Endothelial cell of umbilical vein (primary cell): Measurements from ENCODE around the gene CA11. TPM values are rescaled to one million over a fixed set of nuclear protein-coding genes. Genes with fewer than 3 reads are reported as not detected.

ENCODE experiments used
- BruUV-seq: library from RNA; stranded (reverse); fragments of 400-500 nt; replicated peaks from 2 replicates; lab custom pipeline; 2021; lab: Mats Ljungman, UMichigan
- CTCF ChIA-PET: fragments of 300-600, 350-600 bp; sonication (Branson Sonifier 250); formaldehyde crosslinking; loops from one replicate; lab custom pipeline; 2021; ENCODE audit warnings: antibody characterized with exemption, inconsistent platforms; lab: Charles Lee
- POLR2A ChIA-PET: fragments of 300-600, 350-600 bp; sonication (Branson Sonifier 250); formaldehyde crosslinking; loops from one replicate; lab custom pipeline; 2021; ENCODE audit warnings: antibody characterized with exemption, inconsistent platforms; lab: Charles Lee
- DNase-seq: peaks from one replicate; pipeline ENCODE4 v3.0.0-alpha.2; 2011; ENCODE audit warnings: low read depth, low spot score
- FAIRE-seq: peaks from 2 replicates; lab custom pipeline; 2011; peaks lifted over from hg19 to GRCh38; lab: Jason Lieb, UNC
- H2AFZ ChIP-seq: 2 replicates; pipeline ENCODE4 v1.6.0; 2012; ENCODE audit warnings: low read depth, low read length, control low read depth, inconsistent platforms
- H3K27ac ChIP-seq: 2 replicates; pipeline ENCODE4 v1.5.1; 2011; ENCODE audit warnings: low read depth, mild to moderate bottlenecking, control low read depth, low read length, moderate library complexity; ENCODE audit not compliant: insufficient read depth
- H3K27me3 ChIP-seq, 2 experiments: 2 replicates each; pipeline versions ENCODE4 v1.6.0 to v1.6.1; 2011; ENCODE audit warnings: low read length in 2 of 2, mixed read lengths in 1 of 2; ENCODE audit not compliant: control insufficient read depth in 2 of 2, insufficient read depth in 2 of 2
- H3K36me3 ChIP-seq, 2 experiments: 2 replicates in 1 of 2; 3 replicates in 1 of 2; pipeline ENCODE4 v1.5.1; 2011; ENCODE audit warnings: low read length in 2 of 2, mild to moderate bottlenecking in 1 of 2, moderate library complexity in 1 of 2; ENCODE audit not compliant: control insufficient read depth in 2 of 2, insufficient read depth in 2 of 2; ENCODE audit errors: extremely low read depth in 1 of 2
- H3K4me1 ChIP-seq: 3 replicates; pipeline ENCODE4 v1.5.1; 2011; ENCODE audit warnings: mild to moderate bottlenecking, low read length; ENCODE audit not compliant: control insufficient read depth, insufficient read depth; ENCODE audit errors: extremely low read depth
- H3K4me2 ChIP-seq: 2 replicates; pipeline ENCODE4 v1.6.1; 2011; ENCODE audit warnings: low read length, control low read depth, mixed read lengths; ENCODE audit not compliant: insufficient read depth
- H3K4me3 ChIP-seq, 3 experiments: fragments of 200-600 bp in 1 of 3; sonication (generic), shearing (Covaris generic) in 1 of 3; replicated peaks in 1 of 3; 2 replicates each; pipeline ENCODE4 v1.5.1; 2011 to 2016; ENCODE audit warnings: control low read depth in 3 of 3, low read length in 3 of 3, mild to moderate bottlenecking in 2 of 3, inconsistent platforms in 1 of 3, low read depth in 1 of 3, moderate library complexity in 1 of 3; ENCODE audit not compliant: insufficient read depth in 1 of 3
- H3K79me2 ChIP-seq: 2 replicates; pipeline ENCODE4 v1.6.0; 2012; ENCODE audit warnings: low read length, inconsistent platforms; ENCODE audit not compliant: control insufficient read depth, insufficient read depth
- H3K9ac ChIP-seq: replicated peaks from 2 replicates; pipeline ENCODE3; 2011; ENCODE audit warnings: low read length, control low read depth; ENCODE audit not compliant: insufficient read depth; ENCODE audit errors: extremely low read depth
- H3K9me1 ChIP-seq: replicated peaks from 3 replicates; pipeline ENCODE4 v1.6.0; 2011; ENCODE audit warnings: mild to moderate bottlenecking, low read length; ENCODE audit not compliant: control insufficient read depth, insufficient read depth; ENCODE audit errors: extremely low read depth
- H3K9me3 ChIP-seq: replicated peaks from 2 replicates; pipeline ENCODE4 v1.5.1; 2012; ENCODE audit warnings: low read length, inconsistent platforms; ENCODE audit not compliant: control insufficient read depth, insufficient read depth
- H4K20me1 ChIP-seq: replicated peaks from 2 replicates; pipeline ENCODE3; 2011; ENCODE audit warnings: mild to moderate bottlenecking, low read length; ENCODE audit not compliant: control insufficient read depth, insufficient read depth; ENCODE audit errors: extremely low read depth
- GATA2 ChIP-seq: IDR thresholded peaks from 2 replicates; pipeline ENCODE4 v1.7.0; 2011; ENCODE audit warnings: low read depth, mild to moderate bottlenecking, moderate library complexity, mixed read lengths, low read length; ENCODE audit not compliant: insufficient read length, insufficient read depth
- JUN ChIP-seq: IDR thresholded peaks from 2 replicates; pipeline ENCODE4 v1.6.1; 2011; ENCODE audit warnings: borderline replicate concordance, low read depth; ENCODE audit not compliant: insufficient read length, insufficient read depth
- MAX ChIP-seq: IDR thresholded peaks from 2 replicates; pipeline ENCODE4 v1.6.1; 2011; ENCODE audit not compliant: insufficient read depth, insufficient read length
- MYC ChIP-seq: IDR thresholded peaks from one replicate; pipeline ENCODE4 v1.6.1; 2011; ENCODE audit warnings: mild to moderate bottlenecking, low read depth, low read length
- POLR2A ChIP-seq: IDR thresholded peaks from 2 replicates; pipeline ENCODE4 v1.6.1; 2012; ENCODE audit warnings: low read depth, mild to moderate bottlenecking, control low read depth, low read length
- POLR2AphosphoS5 ChIP-seq: IDR thresholded peaks from 2 replicates; pipeline ENCODE4 v1.6.1; 2012; ENCODE audit warnings: low read depth, mild to moderate bottlenecking, control low read depth, low read length, moderate library complexity; ENCODE audit not compliant: insufficient read depth
- dilution Hi-C: fragments of 300-500 bp; cut with MboI; formaldehyde crosslinking; loops from one replicate; pipeline ENCODE4 v1.15.0; 2019; ENCODE audit warnings: low sequenced_read_pairs; ENCODE audit not compliant: extremely low pct_ligation_motif_present
- intact Hi-C: fragments of 100-400 bp; cut with micrococcal nuclease; formaldehyde crosslinking; loops from one replicate; pipeline ENCODE4 v1.10.0; 2022
- polyA plus RNA-seq, 4 experiments: library from polyadenylated mRNA; depleted of rRNA in 3 of 4; stranded (reverse) in 3 of 4; unstranded in 1 of 4; fragments of >200 nt; gene quantifications; 2 replicates each; pipeline versions ENCODE4 v1.2.1 to v1.2.3, GENCODE V29; 2011 to 2012; ENCODE audit warnings: missing spikeins in 1 of 4
- total RNA-seq: library from RNA; stranded (reverse); gene quantifications from 2 replicates; pipeline ENCODE4 v1.2.3, GENCODE V29; 2021

Gene CA11
- total and polyA plus RNA-seq, 2 donors (not counting 3 experiments of a cell fraction or from before 2014, with no cell fraction given) = 2.8 to 4.7 TPM

GRCh38 chr19:48619692-48620585 is 26.0 kb downstream of the CA11 start:
- POLR2A ChIA-PET = interaction anchor here (0.5 to 1.6 kb wide), 11 partner anchors 10 to 374 kb away, joined by 3 to 15 read pairs (median 4); partner anchors contain the start of genes GYS1 and RUVBL2
- H3K27ac ChIP-seq = peak overlapping the region; percentile 81
- H3K9ac ChIP-seq = peak overlapping the region; percentile 91
- intact Hi-C loops = loop anchor here (1.0 kb wide), 1 partner anchor 17 kb away; the partner anchor contains the start of gene DBP
- FAIRE-seq = peak; percentile 66
- H3K9me3 ChIP-seq = no peaks in the 10 kb centered on the region
- peak overlapping the region; percentile 95 for H3K4me2 ChIP-seq
- BruUV-seq = TSS peak; percentile 65
- no peaks in the 10 kb centered on the region for H3K27me3 ChIP-seq
- peak overlapping the region; percentile 56 to 87 (median 70) for H3K4me3 ChIP-seq
- peaks cover 19 to 24% of the 10 kb centered on the region in 2 experiments for H3K36me3 ChIP-seq
- CTCF ChIA-PET = interaction anchor here (0.9 to 2.7 kb wide), 4 partner anchors 10 to 26 kb away, joined by 3 to 12 read pairs (median 7); no protein-coding TSS in a partner anchor
- DNase-seq = no peak
- TF ChIP-seq MYC (no peak), GATA2 (no peak), JUN (no peak), POLR2AphosphoS5 (no peak), MAX (no peak), POLR2A (no peak)
- peak overlapping the region; percentile 81 for H2AFZ ChIP-seq
- dilution Hi-C loops = no loop called here
- H3K79me2 ChIP-seq = peaks cover 38% of the 10 kb centered on the region
- H4K20me1 ChIP-seq = no peaks in the 10 kb centered on the region
- H3K4me1 ChIP-seq = peaks cover 31% of the 10 kb centered on the region
- H3K9me1 ChIP-seq = no peaks in the 10 kb centered on the region
